Hepatocyte (in vitro differentiated cells): ENCODE measurements around the gene XPA.

Experiments
- CTCF ChIP-seq: fragments of 200-600 bp; sonication (generic); IDR thresholded peaks from 2 replicates; pipeline ENCODE4 v1.5.1; 2016; ENCODE audit warnings: antibody characterized with exemption, mild to moderate bottlenecking; ENCODE audit not compliant: poor library complexity
- EZH2 ChIP-seq: fragments of 200-600 bp; sonication (generic); IDR thresholded peaks from 2 replicates; pipeline ENCODE4 v1.6.1; 2016; ENCODE audit warnings: antibody characterized with exemption, mild to moderate bottlenecking, borderline replicate concordance
- EZH2phosphoT487 ChIP-seq: fragments of 200-600 bp; sonication (generic); IDR thresholded peaks from one replicate; pipeline ENCODE4 v1.6.1; 2018; ENCODE audit warnings: antibody characterized with exemption, mild to moderate bottlenecking, low read depth, moderate library complexity; ENCODE audit not compliant: unreplicated experiment, severe bottlenecking

DNA sequence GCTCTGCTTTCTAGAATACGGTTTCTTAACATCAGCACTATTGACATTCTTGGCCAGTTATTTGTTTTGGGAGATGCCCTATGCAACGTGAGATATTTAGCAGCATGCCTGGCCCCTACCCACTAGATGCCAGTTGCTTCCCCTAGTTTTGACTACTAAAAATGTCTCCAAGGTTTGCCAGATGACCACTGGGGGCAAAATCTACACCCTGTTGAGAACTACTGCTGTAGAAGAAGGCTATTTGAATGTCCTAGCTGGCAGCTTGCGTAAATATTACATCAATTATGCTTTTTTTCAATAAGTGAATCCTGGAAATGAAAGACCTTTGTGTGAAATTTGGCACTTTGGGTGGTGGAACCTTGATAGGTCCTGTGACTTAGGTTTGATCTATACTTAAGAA lies 58.5 kb downstream of the XPA start:
- TF ChIP-seq CTCF (no peak), EZH2 (no peak), EZH2phosphoT487 (no peak)
